Neutrophil (primary cell): ENCODE measurements around the gene THG1L.

Experiments used
- H3K27ac ChIP-seq: fragments of 200-600 bp; sonication (generic); 2 replicates; pipeline ENCODE4 v1.5.1; 2016; ENCODE audit warnings: mild to moderate bottlenecking, moderate library complexity
- H3K27me3 ChIP-seq: fragments of 200-600 bp; sonication (generic); 2 replicates; pipeline ENCODE4 v1.6.0; 2016; ENCODE audit warnings: mild to moderate bottlenecking
- H3K36me3 ChIP-seq: fragments of 200-600 bp; sonication (generic); 2 replicates; pipeline ENCODE4 v1.5.1; 2017
- H3K4me1 ChIP-seq, 2 experiments: fragments of 200-600 bp in 1 of 2; sonication (generic) in 1 of 2; 1 replicate in 1 of 2; 2 replicates in 1 of 2; pipeline versions ENCODE4 v1.5.1 to v1.6.1; 2013 to 2016; ENCODE audit warnings: low read depth in 1 of 2, low read length in 1 of 2, mild to moderate bottlenecking in 1 of 2, moderate library complexity in 1 of 2; ENCODE audit not compliant: control insufficient read depth in 1 of 2, insufficient read depth in 1 of 2
- H3K4me3 ChIP-seq, 2 experiments: fragments of 200-600 bp in 1 of 2; sonication (generic) in 1 of 2; 1 replicate in 1 of 2; 2 replicates in 1 of 2; pipeline ENCODE4 v1.5.1; 2013 to 2016; ENCODE audit warnings: low read depth in 1 of 2, low read length in 1 of 2, mild to moderate bottlenecking in 1 of 2, moderate library complexity in 1 of 2
- H3K9me3 ChIP-seq: fragments of 200-600 bp; sonication (generic); 2 replicates; pipeline ENCODE4 v1.5.1; 2016
- TF ChIP-seq, protein P1 (sequence below): fragments of 200-600 bp; sonication (generic); IDR thresholded peaks from 2 replicates; pipeline ENCODE4 v1.5.1; 2016; ENCODE audit warnings: antibody characterized with exemption

THG1L gene

DNA sequence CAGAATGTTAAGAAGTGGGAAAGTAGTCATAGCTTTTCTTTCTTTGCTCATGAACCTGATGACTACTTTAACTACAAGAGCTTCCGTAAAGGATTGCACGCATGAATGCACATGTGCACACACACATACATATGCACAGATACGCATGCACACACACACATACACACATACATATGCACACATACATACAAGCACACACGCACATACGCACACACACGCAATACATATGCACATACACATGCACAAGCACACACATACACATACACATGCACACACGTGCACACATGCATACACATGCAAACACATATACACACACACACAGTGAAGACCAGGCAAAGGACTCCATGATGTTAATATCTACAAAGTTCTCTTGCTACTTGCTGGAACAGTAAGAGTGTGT, 35.2 kb downstream of the THG1L start:
- TF ChIP-seq, protein P1, sequence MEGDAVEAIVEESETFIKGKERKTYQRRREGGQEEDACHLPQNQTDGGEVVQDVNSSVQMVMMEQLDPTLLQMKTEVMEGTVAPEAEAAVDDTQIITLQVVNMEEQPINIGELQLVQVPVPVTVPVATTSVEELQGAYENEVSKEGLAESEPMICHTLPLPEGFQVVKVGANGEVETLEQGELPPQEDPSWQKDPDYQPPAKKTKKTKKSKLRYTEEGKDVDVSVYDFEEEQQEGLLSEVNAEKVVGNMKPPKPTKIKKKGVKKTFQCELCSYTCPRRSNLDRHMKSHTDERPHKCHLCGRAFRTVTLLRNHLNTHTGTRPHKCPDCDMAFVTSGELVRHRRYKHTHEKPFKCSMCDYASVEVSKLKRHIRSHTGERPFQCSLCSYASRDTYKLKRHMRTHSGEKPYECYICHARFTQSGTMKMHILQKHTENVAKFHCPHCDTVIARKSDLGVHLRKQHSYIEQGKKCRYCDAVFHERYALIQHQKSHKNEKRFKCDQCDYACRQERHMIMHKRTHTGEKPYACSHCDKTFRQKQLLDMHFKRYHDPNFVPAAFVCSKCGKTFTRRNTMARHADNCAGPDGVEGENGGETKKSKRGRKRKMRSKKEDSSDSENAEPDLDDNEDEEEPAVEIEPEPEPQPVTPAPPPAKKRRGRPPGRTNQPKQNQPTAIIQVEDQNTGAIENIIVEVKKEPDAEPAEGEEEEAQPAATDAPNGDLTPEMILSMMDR = no peak
- Histone ChIP-seq H3K27ac (no peak overlapping the region), H3K4me1 (peaks cover 0 to 8% of the 10 kb centered on the region in 2 experiments), H3K36me3 (no peaks in the 10 kb centered on the region), H3K4me3 (no peak overlapping the region), H3K27me3 (no peaks in the 10 kb centered on the region), H3K9me3 (no peaks in the 10 kb centered on the region)

DNA sequence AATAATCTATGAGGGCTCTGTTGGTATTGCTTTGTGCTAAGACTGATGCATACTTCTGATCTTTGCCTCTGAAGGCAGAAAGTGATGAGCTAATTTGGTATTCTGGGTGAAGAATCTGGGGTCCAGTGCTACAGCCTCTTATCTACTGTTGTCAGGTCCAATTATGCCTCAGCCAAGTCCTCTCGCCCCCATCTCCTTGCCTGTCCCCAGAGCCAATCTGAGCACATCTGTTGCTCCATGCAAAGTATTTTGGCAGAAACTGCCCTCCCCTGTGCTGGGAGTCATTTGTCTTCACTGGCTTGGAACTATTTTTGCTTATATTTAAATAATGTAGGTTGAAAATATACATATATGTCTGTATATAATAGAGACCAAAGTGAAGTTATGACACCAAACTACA, 35.7 kb downstream of the THG1L start:
- Histone ChIP-seq H3K9me3 (no peaks in the 10 kb centered on the region), H3K27me3 (no peaks in the 10 kb centered on the region), H3K4me1 (peaks cover 0 to 4% of the 10 kb centered on the region in 2 experiments), H3K36me3 (no peaks in the 10 kb centered on the region), H3K4me3 (no peak overlapping the region), H3K27ac (no peak overlapping the region)
- TF ChIP-seq, protein P1 = no peak

DNA sequence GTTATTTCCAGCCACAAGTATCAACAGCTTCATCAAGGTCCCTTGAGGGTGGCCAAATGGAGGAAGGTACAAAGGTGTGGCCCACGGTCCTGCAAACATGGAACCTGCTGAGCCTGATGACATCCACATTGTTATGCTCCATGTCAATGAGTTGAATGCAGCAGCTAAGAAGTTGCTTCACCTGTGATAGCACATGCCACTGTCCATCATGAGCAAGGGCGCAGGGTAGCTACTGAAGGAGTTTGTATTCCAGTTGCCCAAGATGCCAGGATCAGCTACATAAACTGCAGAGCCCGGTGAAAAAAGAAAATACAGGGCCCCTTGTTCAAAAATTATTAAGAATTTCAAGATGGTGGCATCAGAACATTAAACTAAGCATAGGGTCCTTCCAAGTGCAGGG, 36.5 kb downstream of the THG1L start:
- no peak overlapping the region for H3K27ac ChIP-seq
- H3K27me3 ChIP-seq = no peaks in the 10 kb centered on the region
- H3K9me3 ChIP-seq = no peaks in the 10 kb centered on the region
- no peak overlapping the region for H3K4me3 ChIP-seq
- H3K36me3 ChIP-seq = no peaks in the 10 kb centered on the region
- no peaks in the 10 kb centered on the region for H3K4me1 ChIP-seq
- TF ChIP-seq, protein P1 = no peak

DNA sequence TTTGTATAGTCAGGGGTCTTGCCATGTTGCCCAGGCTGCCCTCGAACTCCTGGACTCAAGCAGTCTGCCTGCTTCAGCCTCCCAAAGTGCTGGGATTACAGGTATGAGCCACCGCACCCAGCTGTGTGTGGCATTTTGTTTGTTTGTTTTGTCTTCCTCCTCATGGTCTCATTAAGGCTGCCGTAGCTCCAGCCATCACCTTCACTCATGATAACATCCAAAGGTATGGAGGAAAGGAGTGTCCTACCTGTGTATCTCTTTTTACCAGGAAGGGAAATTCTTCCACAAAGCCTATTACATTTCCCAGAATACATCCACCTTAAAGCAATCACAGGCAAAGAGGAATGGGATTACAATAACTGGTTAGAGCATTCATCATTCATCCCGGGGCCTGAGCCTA, 39.4 kb downstream of the THG1L start:
- H3K4me3 ChIP-seq = no peak overlapping the region
- no peaks in the 10 kb centered on the region for H3K27me3 ChIP-seq
- H3K9me3 ChIP-seq = no peaks in the 10 kb centered on the region
- H3K4me1 ChIP-seq = no peaks in the 10 kb centered on the region
- no peak overlapping the region for H3K27ac ChIP-seq
- no peaks in the 10 kb centered on the region for H3K36me3 ChIP-seq
- TF ChIP-seq, protein P1 = no peak

DNA sequence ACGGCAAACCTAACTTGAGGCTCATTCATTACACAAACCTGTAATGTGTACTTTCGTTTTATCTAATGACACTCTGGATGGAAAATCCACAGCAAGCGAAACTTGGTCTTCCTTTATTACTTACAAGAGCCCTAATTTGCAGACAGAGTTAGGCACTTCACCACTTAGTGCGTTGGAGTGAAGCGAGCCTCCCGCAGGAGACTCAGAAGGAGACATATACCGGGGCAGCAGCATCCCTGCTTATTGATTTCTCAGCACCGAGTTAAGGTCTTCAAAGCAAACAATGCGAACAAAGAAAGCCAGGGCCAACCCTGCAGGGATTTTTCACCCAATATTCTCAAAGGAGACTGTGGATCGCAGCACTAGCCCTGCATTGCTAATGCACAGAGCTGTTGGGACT, 40.9 kb downstream of the THG1L start:
- TF ChIP-seq, protein P1 = no peak
- Histone ChIP-seq H3K4me3 (no peak overlapping the region), H3K27me3 (no peaks in the 10 kb centered on the region), H3K9me3 (no peaks in the 10 kb centered on the region), H3K27ac (no peak overlapping the region), H3K36me3 (no peaks in the 10 kb centered on the region), H3K4me1 (no peaks in the 10 kb centered on the region)
